Activated effector memory CD4-positive, alpha-beta T cell treated with anti-CD3 and anti-CD28 coated beads, Interleukin-2, amount 50 U/mL, for 16 hours (primary cell): ENCODE measurements around the gene OR6C74.

Experiments used
- DNase-seq: peaks from one replicate; pipeline ENCODE4 v3.0.0-alpha.2; 2020

Gene OR6C74

DNA sequence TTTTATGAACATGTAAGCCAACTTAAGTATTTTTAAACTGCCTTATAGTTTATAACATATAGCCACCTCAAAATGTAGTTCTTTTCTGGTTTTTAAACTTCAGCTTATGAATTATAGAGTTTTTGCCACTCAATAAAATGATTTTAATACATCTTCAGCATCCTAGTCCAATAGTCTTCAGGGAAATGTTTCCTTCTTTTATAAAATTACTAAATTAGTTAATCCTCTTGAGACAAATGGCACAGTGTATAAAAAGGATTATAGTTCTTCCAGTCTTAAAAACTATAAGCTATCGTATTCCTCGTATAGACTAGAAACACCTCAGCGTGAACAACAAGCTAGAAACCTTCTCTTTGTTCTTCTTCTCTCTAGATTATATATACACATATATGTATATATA lies at the start of gene OR6C74:
TSS of gene OR6C74 (plus strand) at position 301 of the 400 bp plus-strand sequence. CDS start 2,679 bp downstream, outside the sequence.
- DNase-seq = no peak

DNA sequence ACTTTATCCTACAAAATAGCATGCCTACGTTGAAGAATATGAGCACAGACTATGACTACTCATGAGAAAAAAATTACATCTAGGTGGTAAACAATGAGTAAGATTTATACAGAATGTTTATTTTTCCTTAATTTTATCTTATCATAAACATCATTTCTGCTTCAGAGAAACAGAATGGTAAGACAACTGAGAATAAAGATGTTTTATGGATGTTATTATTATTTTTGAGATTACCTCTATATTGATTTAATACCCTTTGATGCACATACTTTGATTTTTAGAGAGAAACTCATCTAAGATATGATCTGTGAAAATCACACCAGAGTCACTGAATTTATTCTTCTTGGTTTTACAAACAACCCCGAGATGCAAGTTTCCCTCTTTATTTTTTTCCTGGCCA lies 23.7 kb upstream of the OR6C74 start, which contains the start of gene OR10A7:
TSS of gene OR10A7 (plus strand) at position 301 of the 400 bp plus-strand sequence. CDS start at position 301, 0 bp downstream.
- DNase-seq = no peak

GRCh38 chr12:55226523-55226922 lies 17.9 kb upstream of the OR6C74 start:
- no peak for DNase-seq

- DNase-seq = no peak
These were observed 16.8 kb upstream of the OR6C74 start for GRCh38 chr12:55227643-55228042.

DNA sequence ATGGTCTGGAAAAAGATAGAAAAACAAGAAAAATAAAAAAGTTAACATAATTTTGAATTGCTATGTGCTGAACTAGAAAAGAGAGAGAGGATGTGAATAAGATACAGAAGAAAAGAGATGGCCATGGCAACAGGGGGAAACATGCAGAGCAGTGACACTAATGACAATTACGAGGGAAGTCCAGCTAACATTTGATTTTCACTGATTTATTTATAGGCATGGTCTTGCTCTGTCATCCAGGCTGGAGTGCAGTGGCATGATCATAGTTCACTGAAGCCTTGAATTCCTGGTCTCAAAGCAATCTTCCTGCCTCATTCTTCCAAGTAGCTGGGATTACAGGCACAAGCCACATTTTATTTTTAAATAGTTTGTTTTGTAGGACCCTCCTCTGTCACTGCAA lies 1.8 kb downstream of the OR6C74 start:
- DNase-seq = no peak

DNA sequence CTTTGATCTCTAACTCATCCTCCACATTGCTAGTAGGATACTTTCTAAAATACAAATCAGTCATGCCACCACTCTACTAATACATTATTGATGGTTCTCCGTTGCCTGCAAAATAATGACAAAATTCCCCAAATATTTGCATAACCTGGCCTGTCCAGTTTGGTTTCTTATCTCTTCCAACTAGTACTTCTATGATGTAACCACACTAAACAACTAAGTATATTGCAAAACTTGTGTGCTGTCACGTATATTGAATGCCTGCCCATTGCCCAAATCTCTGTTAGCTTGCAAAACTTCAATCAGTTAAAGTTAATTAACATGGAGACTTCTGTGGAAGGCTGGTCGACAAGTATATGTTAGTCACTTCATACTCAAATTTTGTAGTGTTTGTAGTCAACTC lies 6.5 kb downstream of the OR6C74 start:
- DNase-seq = no peak

DNA sequence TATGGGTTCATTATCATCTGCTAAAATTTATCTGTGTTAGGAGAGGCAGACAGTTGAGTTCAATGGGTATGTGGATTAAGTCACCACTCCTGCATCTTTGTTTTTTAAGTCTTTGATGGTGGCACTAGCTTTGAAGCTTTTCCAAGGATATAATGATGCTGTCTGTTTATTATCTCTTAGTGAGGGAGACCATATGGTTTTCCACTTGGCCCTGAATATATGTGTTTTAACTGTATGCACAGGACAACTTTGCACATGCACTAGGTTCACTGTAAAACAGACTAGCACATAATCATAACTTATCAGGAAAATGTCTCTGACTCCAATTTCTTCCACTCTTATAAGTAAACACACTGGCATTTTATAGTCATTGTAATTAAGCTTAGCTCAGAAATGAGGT lies 8.9 kb downstream of the OR6C74 start:
- no peak for DNase-seq

- DNase-seq = no peak
These were observed 12.4 kb downstream of the OR6C74 start for GRCh38 chr12:55256831-55257230.

GRCh38 chr12:55258303-55258702 lies 13.9 kb downstream of the OR6C74 start:
- no peak for DNase-seq

DNA sequence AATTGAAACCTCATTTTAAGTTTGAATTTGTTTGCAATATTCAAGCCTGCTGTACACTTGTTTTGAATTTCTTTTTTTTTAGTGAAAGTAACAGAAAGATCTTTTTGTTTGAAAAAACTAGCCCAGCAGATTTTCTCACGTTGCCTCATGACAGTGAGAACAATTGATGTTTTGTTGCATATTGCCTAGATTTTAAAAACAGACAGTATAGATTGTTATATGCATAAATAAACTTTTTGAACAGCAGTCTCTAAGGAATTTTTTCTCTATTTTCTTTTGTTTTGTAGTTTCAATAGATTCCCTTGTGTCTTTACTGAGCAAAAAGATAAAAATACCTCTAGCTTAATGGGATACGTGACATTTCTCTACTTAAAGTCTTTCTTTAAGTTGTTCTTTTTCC lies 36.6 kb downstream of the OR6C74 start:
- DNase-seq = no peak

DNA sequence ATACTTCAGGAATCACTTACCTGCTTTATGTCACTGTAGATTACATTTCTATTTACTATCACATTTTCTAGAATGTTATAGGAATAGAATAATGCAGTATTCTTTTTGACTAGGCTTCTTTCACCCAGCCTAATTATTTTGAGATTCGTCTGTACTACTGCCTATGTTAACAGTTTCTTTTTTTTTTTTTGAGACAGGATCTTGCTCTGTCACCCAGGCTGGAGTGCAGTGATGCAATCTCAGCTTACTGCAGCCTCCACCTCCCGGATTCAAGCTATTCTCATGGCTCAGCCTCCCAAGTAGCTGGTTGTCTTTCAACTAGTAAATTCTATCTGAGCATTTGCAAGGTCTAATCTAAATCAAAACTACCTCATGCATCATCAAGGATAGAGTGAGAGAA lies 45.6 kb downstream of the OR6C74 start:
- no peak for DNase-seq
